ENCODE measurements around the gene KCNMB1.

Gene KCNMB1

DNA sequence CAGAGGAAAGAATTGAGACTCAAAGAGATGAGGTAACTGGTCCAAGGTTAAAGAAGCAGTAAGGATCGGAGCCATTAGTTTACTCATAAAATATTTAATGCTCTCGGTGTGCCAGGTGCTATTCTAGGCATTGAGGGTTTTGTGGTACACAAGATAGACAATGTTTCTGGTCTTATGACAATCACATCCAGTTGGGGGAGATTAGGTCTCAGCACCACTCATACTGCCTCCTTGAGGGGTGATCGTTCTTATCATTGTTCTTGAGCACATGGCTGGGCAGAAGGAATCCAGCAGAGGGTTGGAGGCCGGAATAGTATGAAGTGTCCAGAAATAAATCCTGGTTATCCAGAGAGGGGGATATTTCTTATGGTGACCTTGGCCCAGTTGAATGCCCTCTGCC lies 50.9 kb downstream of the KCNMB1 start:
- no peak for DNase-seq

DNA sequence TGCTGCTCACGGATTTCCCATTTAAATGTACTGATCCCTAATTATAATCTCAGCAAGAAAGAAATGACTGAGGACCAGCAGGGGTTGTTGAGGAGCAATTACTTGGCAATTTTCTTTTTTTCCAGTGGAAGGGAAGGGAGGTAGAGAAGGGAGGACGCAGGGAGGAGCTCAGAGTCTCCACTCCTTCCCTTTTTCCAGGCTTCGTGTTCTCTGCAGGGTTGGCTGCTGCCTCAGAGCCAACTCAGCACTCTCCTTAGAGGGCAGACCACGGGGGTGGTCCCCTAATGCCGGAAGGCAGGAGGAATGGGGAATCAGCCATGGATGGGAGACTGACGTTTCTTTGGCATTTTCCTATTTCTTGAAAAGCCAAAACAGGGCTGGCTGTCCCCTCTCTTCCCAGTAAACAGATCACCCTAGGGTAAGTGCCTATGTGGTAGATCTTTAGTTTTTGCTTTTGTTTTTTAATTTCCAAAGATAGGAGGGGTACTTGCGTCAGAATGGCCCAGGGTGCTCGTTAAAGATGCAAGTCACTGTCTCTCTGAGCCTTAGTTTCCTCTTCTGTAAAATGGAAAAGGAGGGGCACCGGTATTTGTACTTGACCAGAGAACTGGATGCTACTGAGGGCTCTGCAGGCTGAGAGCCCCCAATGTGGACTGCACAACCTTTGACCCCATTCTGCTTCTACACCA lies 52.0 kb downstream of the KCNMB1 start:
- DNase-seq: no peak

DNA sequence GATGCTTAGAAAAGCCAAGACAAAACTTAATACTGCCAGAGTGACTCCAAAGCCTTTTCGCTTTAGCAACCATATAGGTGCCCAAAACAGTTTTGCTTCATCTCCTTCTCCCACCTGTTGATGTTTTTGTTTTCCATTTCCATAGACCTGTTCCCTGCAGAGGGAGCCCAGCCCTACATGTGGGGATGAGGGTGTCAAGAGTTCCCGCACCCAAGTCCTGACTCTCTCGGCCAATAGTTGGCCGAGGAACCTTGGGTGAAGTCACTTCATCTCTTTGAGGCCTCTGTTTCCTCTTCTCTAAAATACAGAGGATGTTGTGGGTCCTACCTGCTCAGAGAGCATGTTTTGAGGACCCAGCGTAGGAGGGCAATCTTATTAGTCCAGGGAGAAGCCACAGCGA lies 53.1 kb downstream of the KCNMB1 start:
- DNase-seq: no peak

- DNase-seq: no peak
Observed at GRCh38 chr5:170334626-170335025, 54.5 kb downstream of the KCNMB1 start.

DNA sequence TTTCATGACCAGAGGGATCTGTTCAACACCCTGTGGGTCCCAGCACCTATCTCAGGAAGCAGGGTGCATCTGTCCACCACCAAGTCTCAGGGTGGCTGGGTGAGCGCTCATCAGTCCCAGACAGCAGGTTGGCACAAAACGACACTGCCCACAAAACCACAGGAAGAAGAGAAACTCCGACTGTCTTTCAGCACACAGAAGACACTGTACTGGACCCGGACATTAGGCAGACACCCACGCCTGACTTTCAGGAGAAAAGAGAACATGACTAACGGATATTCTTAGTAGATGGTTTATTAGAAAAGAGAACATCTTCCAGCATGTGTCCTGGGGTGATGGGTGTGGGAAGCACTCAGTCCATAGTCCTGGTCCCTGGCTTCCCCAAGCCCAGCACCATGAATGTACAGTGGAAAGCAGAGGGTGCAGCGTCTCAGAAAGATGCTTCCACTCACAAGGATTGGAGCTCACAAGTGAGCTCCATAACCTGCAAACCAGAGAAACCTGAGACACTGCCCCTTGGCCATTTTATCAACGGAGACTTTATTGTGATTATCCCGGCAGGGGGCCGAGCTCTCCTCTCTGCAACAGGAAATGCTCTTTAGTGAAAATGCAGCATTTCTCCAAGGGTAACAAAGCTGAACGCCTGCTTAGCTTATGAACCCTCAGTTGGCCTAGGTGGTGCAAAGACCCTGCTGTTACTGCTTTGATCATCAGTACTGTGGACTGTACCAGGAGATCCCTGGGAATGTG lies 55.8 kb downstream of the KCNMB1 start:
- peak in 1 of 3 experiments; percentile 16 for DNase-seq

- DNase-seq: no peak
Observed at GRCh38 chr5:170332058-170332457, 57.1 kb downstream of the KCNMB1 start.

GRCh38 chr5:170330568-170331054 lies 58.6 kb downstream of the KCNMB1 start:
- DNase-seq: no peak

GRCh38 chr5:170329524-170329923 lies 59.6 kb downstream of the KCNMB1 start:
- DNase-seq: no peak

DNA sequence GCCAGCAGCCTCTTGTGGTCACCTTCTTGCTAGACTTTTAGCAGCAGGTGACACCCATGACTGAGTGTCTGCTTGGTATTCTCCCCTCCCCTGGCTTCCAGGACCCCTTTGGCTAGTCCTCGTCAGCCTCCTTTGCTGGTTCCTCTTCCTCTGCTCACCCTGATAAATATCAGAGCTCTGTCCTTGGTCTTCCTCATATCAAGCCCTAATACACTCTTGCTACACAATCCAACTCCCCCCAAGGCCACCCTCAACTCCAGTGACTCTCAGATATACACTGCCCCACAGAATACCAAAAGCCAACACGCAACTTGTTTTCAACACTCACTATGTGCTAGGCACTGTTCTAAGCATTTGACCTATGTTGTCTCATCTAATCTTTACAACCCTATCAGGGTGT lies 61.3 kb downstream of the KCNMB1 start:
- DNase-seq: no peak

GRCh38 chr5:170327168-170327567 lies 62.0 kb downstream of the KCNMB1 start:
- no peak for DNase-seq
